OCI-M2 (cell line): ENCODE data around the gene SCYGR1.
"Not testable (repeated sequence)": the region's sequence is repeated elsewhere in the genome, so short reads cannot be mapped to it uniquely, and the experiment has no call there.

Experiments used
- DNase-seq: peaks from one replicate; lab custom pipeline; 2025; ENCODE audit not compliant: unreplicated experiment; lab: John Stamatoyannopoulos, UW

The SCYGR1 gene

DNA sequence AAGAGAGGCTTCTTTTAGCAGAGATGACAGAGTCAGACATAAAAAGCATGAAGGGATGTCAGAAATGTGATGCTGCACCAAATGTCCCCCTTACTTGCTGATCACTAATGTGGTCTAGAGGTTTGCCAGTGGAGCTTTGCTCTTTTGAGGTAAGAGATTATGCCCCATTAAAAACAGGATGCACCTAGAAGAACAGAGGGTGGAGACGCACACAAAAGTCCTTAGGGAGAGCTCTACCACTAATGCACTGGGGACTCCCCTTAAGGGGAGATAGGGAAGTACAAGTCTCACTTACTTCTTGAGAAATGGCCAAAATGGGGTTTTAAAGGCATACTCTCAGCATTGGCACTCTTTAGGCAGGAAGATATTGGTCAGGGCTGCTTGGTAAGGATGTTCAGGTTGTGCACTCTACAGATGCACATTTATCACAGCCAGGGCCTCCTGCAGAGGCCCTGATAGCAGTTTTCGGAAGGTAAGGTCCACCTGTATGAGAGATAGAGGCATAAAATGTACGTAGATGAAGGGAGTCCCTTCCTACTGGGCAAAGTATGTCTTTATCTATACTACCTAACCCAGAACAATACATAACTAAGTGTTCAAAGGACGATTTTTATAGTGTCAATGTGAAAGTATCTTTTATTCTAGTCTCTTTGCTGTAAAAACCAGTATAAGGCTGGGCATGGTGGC lies 17.0 kb upstream of the SCYGR1 start:
- DNase-seq = no peak

DNA sequence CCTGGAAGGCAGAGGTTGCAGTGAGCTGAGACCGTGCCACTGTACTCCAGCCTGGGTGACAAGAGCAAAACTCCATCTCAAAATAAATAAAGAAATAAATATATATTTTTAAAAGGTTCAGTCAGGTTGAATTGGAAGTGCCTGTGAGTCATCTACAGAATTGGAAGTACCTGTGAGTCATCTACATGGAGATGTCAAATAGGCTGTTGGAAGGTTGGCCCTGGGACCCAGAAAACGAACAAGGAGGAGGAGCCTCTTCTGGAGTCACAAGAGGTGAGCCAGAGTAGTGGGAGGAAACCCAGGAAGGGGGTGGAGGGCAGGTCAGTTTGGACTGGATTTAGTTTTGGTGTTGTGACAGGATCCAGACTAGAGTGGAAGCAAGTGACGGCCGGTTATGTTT lies 15.2 kb upstream of the SCYGR1 start:
- DNase-seq = no peak

DNA sequence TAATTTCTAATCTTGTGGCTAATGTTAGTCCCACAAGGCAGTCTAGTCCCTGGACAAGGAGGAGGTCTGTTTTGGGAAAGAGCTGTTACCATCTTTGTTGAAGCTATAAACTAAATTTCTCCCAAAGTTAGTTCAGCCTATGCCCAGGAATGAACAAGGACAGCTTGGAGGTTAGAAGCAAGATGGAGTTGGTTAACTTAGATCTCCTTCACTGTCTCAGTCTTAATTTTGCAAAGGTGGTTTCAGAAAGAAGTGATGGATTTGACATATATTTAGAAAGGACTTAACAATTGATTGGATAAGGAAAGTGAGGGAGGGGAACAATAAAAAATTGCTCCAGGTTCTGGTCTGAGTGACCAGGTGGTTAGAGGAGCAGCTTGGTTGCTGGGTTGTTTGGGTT lies 14.6 kb upstream of the SCYGR1 start:
- DNase-seq = no peak

DNA sequence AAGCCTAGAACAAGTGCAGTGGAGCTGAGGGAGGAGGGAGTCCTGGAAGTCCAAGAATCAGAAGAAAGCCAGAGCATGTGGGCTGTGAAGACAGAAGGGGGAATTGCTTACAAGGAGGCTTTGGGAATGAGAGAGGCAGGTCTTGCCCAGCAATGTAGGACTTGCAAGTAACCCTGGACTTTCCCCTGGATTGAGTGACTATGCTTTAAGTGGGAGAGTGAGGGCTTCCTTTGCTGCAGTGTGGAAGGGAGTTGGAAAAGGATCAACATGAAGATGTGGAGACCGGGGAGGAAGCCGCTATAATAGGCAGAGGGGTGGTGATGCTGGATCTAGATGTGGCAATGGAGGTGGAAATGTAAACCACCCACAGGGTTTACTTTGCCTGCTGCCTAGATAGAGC lies 13.8 kb upstream of the SCYGR1 start:
- DNase-seq = no peak

DNA sequence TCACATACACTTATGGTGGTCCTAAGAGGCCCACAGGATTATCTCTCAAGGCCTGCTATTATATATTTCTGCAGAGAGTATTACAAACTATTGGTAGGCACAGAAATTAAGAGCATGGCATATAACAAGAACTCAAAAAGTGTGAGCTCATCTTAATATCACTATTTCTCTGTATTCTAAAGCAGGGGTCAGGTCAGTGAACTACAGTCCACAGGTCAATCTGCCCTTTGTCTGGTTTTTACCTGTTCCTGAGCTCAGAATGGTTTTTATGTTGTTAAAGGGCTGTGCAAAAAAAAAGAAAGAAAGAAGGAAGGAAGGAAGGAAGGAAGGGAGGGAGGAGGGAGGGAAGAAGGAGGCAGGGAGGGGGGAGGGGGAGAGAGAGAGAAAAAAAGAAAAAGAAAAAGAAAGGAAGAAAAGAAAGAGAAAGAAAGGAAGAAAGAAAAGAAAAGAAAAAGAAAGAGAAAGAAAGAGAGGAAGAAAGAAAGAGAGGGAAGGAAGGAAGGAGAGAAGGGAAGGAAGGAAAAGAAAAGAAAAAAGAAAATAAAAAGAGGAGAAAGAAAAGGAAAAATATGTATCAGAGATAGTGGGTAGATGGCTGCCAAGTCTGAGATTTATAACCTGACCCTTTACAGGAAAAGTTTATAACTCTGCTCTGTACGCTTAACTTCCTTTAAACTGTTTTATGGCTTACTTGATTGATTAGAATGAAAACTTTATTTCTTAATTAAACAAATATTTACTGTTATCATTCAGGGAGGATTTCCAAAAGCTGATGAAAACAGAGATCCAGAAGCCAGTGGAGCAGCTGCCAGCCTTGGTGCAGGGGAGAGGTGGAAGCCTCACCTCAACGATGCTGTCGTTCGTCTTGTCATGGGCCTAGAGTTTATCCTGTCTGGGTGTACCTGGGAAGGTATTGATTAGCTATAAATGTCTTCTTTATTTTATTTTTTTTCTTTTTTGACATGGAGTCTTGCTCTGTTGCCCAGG lies 11.2 kb upstream of the SCYGR1 start:
- no peak for DNase-seq

DNA sequence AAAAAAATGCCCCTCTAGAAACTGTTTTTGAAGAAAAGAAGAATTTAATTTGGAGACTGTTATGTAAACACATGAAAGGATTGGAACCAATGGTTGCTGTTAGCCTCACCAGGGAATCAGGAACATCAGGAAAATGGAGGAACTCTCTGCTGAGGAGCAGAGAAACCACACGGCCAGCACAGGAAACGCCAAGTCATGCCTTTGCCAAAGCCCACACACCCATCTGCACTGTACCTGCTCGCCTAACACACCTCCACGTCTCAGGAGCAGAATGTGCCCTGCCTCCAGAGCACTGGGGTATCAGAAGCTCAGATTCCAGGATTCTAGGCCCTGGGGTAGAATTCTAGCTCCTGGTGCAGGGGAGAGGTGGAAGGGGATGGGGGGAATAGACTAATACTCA lies 9.8 kb upstream of the SCYGR1 start:
- DNase-seq = no peak

DNA sequence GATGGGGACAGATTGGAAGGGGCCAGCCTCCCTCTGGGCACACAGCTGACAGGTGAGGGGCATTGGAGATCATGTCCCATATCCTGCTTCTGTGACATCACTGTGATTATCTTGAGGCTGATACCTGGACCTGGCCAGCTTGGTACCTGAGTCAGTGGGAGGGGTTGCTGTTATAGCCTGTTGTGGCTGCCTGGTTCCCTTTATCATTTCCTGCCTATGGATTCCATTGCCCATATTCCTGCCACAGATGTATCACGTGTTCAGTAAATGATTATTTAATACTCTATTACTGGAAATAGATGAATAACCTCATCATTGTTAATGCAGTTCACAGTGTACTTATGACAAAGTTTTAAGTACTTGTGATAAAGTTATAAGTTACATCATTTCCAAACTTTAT lies 7.8 kb upstream of the SCYGR1 start:
- no peak for DNase-seq

DNA sequence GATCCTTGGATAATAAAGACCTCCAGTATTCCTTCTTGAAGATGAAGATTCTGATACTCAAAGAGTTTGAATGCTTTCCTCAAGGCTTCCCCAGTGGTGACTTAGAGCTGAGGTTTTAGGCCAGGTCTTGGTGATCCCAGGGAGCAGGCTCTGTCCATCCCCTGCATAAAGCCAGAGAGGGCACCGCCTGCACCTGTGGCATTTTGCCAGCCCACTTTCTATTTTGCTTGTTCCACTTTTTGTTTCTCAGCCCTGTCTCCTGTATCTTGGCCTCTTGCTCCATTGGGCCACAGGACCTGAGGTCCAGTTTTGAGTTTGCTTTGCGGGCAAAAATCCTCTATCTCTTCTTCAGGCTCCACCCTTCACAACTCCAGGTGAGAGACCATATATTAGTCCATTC lies 6.7 kb upstream of the SCYGR1 start:
- DNase-seq = no peak

DNA sequence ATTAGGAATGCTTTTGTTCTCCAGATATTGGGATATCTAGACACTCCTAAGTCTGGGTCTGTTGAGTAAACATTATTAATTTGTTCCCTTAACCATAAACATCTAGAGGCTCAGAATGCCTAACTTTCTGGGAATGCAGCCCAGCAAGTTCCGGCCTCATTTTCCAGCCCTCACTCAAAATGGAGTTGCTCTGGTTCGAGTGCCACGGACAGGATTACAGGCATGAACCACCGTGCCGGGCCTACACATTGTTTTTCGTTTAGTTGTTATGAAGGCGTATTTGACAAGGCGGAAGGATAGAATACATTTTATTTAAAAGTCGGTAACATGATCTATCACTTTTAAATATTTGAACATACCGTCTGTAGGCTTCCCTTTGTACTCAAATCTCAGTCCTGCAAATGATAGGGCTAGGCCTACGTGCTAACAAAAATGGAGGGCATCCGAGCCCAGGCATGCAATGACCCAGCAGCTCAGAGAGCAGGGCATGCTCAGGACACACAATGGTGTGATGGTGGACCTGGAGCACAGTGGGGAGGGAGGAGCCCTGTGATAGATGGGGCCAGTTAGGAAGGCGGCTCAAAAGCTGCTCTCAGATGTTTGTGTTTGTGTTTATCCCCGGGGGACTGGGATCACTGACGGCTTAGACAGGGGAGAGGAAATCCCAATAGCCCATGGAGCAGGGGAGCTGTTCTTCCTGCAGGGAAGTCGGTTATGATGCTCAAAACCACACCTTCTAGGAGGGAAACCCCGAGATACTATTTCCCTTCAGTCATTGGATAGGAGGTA lies 2.9 kb upstream of the SCYGR1 start:
- DNase-seq = no peak

DNA sequence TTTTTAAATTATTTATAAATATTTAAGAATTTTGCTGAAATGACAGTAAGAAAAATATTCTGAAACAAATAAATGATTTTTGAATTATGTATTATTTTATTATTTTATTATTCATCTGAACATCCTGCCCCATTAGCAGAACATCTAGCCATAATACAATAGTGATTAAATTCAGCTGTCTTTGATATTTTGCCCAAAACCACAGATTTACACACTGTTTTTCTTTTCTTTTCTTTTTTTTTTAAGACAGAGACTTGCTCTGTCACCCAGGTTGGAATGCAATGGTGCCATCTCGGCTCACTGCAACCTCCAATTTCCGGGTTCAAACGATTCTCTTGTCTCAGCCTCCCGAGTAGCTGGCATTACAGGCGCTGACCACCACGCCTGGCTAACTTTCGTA lies 1.9 kb upstream of the SCYGR1 start:
- DNase-seq = no peak

DNA sequence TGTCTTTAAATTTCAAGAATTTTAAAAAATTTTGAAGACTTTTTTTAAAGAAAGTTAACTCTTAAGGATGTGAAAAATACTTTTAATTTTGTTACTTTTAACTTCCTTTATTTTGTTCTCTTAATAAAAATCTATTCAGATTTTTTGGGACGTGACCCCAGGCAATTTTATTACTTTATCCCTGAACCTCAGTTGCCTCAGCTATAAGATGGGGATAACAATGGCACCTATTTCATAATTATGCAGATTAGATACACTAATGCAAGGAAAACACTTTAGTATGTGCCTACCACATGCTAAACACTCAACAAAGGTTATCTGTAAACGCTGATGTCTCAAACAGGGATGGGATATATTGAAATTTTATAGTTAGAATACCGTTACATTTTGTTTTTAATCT lies 1.5 kb upstream of the SCYGR1 start:
- DNase-seq = no peak

DNA sequence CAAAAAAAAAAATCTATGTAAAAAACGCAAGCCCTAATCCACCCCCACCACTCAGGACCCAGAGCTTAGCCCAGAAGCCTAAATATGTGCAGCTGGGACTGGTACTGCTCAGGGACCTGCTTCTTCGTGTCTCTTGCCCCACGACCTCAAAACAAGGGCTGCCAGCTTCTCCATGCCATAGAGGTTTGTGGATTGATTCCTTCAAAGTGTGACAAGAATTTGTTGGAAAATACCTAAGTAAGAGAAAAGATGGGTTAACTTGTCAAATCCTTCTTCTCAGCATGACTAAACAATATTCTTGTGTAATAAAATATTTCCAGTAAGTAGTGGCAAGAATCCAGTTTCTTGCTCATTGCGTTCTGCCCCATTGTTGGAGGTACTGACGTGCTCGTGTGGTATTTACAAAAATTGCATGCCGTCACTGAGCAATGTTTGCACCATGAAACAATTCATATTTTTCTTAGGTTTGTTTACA lies 825 bp upstream of the SCYGR1 start:
- no peak for DNase-seq

DNA sequence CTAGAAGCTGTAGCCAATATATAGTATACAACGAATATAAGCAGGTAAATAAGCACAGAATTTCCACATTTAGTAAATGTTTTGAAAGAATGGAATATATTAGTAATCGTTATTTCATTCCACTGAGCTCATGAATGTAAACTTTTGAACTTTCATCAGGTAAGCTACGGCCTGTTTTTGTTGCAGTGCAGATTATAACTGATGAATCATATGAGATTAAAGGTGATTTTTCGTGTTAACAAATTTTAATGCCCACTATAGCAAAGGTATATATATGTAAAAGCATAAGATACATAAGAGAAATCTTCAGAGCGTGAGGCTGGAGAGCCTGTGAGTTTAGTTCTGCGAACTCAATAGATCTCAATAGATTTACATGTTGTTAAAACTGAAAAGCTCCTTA lies 1.1 kb downstream of the SCYGR1 start:
- DNase-seq = no peak

DNA sequence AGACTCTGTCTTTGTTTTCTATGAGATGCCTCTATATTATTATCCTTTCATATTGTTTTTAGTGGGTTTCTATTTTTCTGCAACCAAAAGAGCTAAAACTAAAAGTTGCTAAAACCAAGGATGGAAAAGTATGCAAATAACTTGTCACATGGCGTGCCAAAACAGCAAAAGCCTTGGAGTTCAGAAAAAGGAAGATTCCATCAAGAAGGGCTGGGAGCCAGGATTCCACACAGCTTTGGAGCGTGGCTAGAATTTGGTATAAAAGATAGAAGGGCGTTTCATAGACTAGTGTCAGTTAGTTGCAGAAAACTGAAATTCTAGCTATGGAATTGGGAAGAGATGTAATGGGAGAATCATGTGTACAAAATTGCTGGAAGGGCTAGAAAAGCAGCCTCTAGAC lies 4.1 kb downstream of the SCYGR1 start:
- DNase-seq = no peak

DNA sequence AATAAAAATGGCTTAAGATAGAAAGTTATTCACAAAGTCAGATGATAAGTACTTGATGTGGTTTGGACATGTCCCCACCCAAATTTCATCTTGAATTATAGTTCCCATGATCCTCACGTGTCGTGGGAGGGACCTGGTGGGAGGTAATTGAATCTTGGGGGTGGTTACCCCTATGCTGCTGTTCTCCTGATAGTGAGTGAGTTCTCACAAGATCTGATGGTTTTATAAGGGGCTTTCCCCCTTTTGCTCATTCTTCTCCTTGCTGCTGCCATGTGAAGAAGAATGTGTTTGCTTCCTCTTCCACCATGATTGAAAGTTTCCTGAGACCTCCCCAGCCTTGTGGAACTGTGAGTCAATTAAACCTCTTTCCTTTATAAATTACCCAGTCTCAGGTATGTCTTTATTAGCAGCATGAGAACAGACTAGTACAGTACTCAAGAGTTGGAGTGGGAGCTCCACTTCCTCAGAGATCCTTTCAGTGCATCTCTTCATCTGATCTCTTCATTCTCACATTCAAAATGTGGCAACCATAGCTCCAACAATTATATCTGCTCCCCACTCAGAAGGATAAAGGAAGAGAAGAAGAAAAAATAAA lies 5.4 kb downstream of the SCYGR1 start:
- DNase-seq = not testable (repeated sequence)

DNA sequence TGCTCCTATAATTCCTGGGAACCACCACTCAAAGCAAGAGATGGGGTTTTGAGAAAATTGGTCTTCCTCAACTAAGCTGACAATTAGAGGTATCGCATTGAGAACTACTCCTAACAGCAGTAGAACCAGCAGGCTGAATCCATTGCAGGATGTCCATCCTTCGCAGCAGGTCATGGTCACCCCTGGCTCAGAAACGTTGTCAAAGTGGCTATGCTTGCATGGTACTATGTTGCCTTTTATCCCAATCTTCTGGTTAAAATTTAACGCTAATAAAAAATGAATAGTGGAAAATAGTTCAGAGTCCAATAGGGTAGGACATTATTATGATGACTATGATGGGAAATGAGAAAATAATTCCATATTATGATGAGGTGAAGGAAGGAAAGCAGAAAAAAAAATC lies 8.7 kb downstream of the SCYGR1 start, which contains the start of gene TM4SF20:
Gene TM4SF20 (minus strand): TSS at position 212 of the 400 bp plus-strand sequence. CDS start 38 bp downstream, at position 174.
- DNase-seq = no peak

DNA sequence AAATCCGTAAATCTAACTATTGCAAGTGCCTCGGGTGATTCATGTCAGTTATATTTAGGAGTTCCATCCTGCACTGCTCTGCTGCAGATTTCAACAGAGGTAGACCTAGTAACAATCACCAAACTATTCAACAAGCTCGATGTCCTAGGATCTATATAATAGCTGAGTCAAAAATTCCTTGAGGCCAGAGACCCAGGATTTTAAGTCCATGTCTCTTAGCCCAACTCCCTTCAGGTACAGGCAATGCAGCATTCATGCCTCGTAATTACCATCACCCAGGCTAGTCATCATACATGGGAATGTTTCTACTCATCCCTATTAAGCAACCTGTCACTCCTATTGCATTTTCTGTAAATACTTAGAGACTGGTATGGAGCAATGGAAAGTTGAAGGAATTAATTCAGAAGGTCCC lies 9.4 kb downstream of the SCYGR1 start:
- no peak for DNase-seq

DNA sequence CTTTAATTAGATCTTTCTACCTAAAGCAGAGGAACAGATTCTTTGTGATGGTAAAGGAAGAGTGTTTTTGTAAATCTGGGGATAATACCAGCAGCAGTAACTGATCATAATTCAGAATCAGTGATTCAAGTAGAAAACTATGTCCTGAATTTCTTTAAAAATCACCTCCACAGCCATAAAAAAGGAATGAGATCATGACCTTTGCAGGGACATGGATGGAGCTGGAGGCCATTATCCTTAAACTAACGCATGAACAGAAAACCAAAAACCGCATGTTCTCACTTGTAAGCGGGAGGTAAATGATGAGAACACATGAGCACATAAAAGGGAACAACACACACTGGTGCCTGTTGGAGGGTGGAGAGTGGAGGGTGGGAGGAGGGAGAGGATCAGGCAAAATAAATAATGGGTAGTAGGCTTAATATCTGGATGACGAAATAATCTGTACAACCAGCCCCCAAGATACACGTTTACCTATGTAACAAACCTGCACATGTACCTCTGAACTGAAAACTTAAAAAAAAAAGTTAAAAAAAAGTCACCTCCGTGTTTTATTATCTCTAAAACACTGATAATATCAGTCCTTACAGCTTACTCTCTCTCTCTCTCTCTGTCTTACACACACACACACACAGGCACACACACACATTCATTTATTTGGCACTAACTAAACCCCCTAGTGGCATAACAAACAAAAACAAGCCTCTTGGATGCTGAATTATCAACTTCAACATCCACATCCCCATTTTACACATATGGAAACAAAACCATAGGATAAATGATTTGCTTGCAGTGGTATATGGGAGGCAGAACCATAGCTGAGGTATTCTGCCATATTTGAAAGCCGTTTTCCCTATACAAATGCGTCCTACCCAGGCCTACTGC lies 10.0 kb downstream of the SCYGR1 start:
- DNase-seq = no peak

DNA sequence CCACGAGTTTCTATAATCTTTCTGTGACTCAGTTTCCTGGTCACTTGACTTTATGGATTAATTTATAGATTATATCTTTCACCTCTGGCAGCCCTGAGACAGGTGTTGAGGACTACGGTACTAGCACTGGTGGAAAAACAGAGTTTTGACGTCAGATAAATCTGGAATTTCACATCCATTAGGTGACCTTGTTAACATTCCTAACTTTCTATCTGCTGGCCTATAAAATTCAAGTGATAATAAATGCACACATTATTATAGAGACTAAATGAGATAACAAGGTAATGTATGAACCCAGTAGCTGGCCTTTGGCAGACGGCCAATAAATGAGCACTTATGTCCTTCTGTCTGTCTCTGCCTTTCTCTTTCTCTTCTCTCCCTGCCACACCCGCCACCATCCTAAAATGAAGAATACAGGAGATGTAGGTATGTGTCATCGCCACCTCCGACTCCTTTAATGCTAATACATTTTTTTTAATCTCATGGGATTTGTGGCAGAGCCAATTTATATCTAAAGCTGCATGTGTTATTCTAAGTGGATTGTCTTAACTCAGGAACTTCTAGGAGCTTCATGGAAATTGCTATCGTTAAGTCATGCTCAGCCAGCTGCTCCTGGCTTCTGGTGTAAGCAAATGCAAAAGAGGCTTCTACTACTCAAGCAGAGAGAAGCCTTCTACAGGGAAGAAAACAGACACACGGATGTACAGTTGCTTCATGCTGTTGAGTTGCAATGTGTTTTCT lies 10.9 kb downstream of the SCYGR1 start:
- no peak for DNase-seq
